Panc1 (cell line): Measurements from ENCODE around the gene PHKB. TPM values are rescaled to one million over a fixed set of nuclear protein-coding genes. Genes with fewer than 3 reads are reported as not detected.

Source experiments
- ATAC-seq: fragments of 200-7000 bp; cut with Tn5 transposase; 2 replicates; pipeline ENCODE4 v1.9.1; 2020; ENCODE audit warnings: mild to moderate bottlenecking, moderate library complexity
- BruUV-seq: library from RNA; stranded (reverse); fragments of 400-500 nt; replicated peaks from 2 replicates; lab custom pipeline; 2021; lab: Mats Ljungman, UMichigan
- CTCF ChIA-PET: fragments of 300-600 bp; sonication (Branson Sonifier 250); formaldehyde crosslinking; loops from one replicate; lab custom pipeline; 2022; ENCODE audit warnings: antibody characterized with exemption; lab: Charles Lee
- POLR2A ChIA-PET: fragments of 300-600 bp; sonication (Branson Sonifier 250); formaldehyde crosslinking; loops from one replicate; lab custom pipeline; 2022; ENCODE audit warnings: antibody characterized with exemption; lab: Charles Lee
- DNase-seq: peaks from one replicate; pipeline ENCODE4 v3.0.0-alpha.2; 2010; ENCODE audit warnings: low read depth, low spot score
- H3K27ac ChIP-seq: 2 replicates; pipeline ENCODE4 v1.5.1; 2011; ENCODE audit warnings: mild to moderate bottlenecking, low read length, inconsistent platforms
- H3K27me3 ChIP-seq: fragments of 200-500 bp; sonication (Bioruptor generic); 2 replicates; pipeline ENCODE4 v1.6.0; 2014; ENCODE audit warnings: low read length, inconsistent platforms; ENCODE audit not compliant: control insufficient read depth, insufficient read depth
- H3K36me3 ChIP-seq: fragments of 200-500 bp; sonication (Bioruptor generic); 2 replicates; pipeline ENCODE4 v1.5.1; 2014; ENCODE audit warnings: inconsistent platforms, mild to moderate bottlenecking, low read length, moderate library complexity; ENCODE audit not compliant: control insufficient read depth, insufficient read depth
- H3K4me1 ChIP-seq: 2 replicates; pipeline ENCODE4 v1.5.1; 2011; ENCODE audit warnings: inconsistent platforms, mild to moderate bottlenecking, low read length, moderate library complexity; ENCODE audit not compliant: control insufficient read depth, insufficient read depth
- H3K4me3 ChIP-seq, 2 experiments: 2 replicates each; pipeline ENCODE4 v1.5.1; 2011 to 2012; ENCODE audit warnings: low read depth in 2 of 2, low read length in 2 of 2, mild to moderate bottlenecking in 2 of 2, inconsistent platforms in 1 of 2, moderate library complexity in 1 of 2
- H3K9me3 ChIP-seq: fragments of 200-500 bp; sonication (Bioruptor generic); 2 replicates; pipeline ENCODE4 v1.5.1; 2014; ENCODE audit warnings: low read depth, mild to moderate bottlenecking, inconsistent platforms, low read length, moderate library complexity; ENCODE audit not compliant: control insufficient read depth, insufficient read depth
- CTCF ChIP-seq: fragments of 450-650 bp; IDR thresholded peaks from 2 replicates; pipeline ENCODE4 v1.5.1; 2017; ENCODE audit warnings: mild to moderate bottlenecking
- POLR2AphosphoS5 ChIP-seq: IDR thresholded peaks from 2 replicates; pipeline ENCODE4 v1.6.1; 2012; ENCODE audit warnings: mild to moderate bottlenecking, low read depth, low read length, moderate library complexity
- REST ChIP-seq, 2 experiments: IDR thresholded peaks; 2 replicates each; pipeline ENCODE4 v1.6.1; 2011 to 2012; ENCODE audit warnings: low read depth in 2 of 2, control low read depth in 1 of 2, low read length in 1 of 2, mild to moderate bottlenecking in 1 of 2, moderate library complexity in 1 of 2; ENCODE audit not compliant: insufficient read depth in 1 of 2
- SIN3A ChIP-seq: IDR thresholded peaks from 2 replicates; pipeline ENCODE4 v1.6.1; 2012; ENCODE audit warnings: low read depth, mild to moderate bottlenecking, low read length, moderate library complexity, borderline replicate concordance; ENCODE audit not compliant: insufficient read depth
- TCF7L2 ChIP-seq: IDR thresholded peaks from 2 replicates; pipeline ENCODE4 v1.6.1; 2011; ENCODE audit warnings: mild to moderate bottlenecking, low read depth, low read length, inconsistent platforms
- in situ Hi-C: cut with HindIII; loops from 2 replicates; pipeline ENCODE4 v1.10.0; 2016; ENCODE audit warnings: low sequenced_read_pairs, low pct_unique_long_range_greater_than_20kb
- intact Hi-C: fragments of 100-400 bp; cut with micrococcal nuclease; formaldehyde crosslinking; loops from one replicate; pipeline ENCODE4 v1.10.0; 2022; ENCODE audit not compliant: unreplicated experiment
- total RNA-seq: library from RNA; stranded (reverse); gene quantifications from one replicate; pipeline ENCODE4 v1.2.1, GENCODE V29; 2021; ENCODE audit not compliant: unreplicated experiment

The PHKB gene
- total RNA-seq, 1 experiment from 2014 or later: 29.5 TPM

GRCh38 chr16:47699106-47699505 is 238.0 kb downstream of the PHKB start:
- H3K36me3 ChIP-seq: no peaks in the 10 kb centered on the region
- TF ChIP-seq REST (IDR thresholded peaks at IDR 0.05; ENCODE audit: insufficient read depth in 1 of 2, low read depth in 2 of 2, low read length in 1 of 2) (no peak), TCF7L2 (no peak), CTCF (no peak)
- no peak for DNase-seq
- intact Hi-C loops: no loop called here
- H3K27ac ChIP-seq: no peak overlapping the region
- BruUV-seq: no TSS peak
- POLR2A ChIA-PET: no interaction called here
- ATAC-seq: no peak
- H3K27me3 ChIP-seq: no peaks in the 10 kb centered on the region
- no peaks in the 10 kb centered on the region for H3K9me3 ChIP-seq
- CTCF ChIA-PET: no interaction called here
- H3K4me3 ChIP-seq: no peak overlapping the region
- in situ Hi-C loops: no loop called here
- no peaks in the 10 kb centered on the region for H3K4me1 ChIP-seq

GRCh38 chr16:47700857-47701587 is 239.9 kb downstream of the PHKB start:
- Histone ChIP-seq H3K27me3 (no peaks in the 10 kb centered on the region), H3K27ac (no peak overlapping the region), H3K36me3 (no peaks in the 10 kb centered on the region), H3K4me1 (no peaks in the 10 kb centered on the region), H3K9me3 (no peaks in the 10 kb centered on the region), H3K4me3 (no peak overlapping the region)
- intact Hi-C loops (no loop called here), in situ Hi-C loops (no loop called here)
- TF ChIP-seq POLR2AphosphoS5 (no peak), REST (IDR thresholded peaks at IDR 0.05; ENCODE audit: insufficient read depth in 1 of 2, low read depth in 2 of 2, low read length in 1 of 2) (no peak), SIN3A (no peak), TCF7L2 (no peak), CTCF (no peak)
- ATAC-seq (no peak), DNase-seq (no peak)
- CTCF ChIA-PET: no interaction called here
- no TSS peak for BruUV-seq
- POLR2A ChIA-PET: no interaction called here
